HG02678 (cell line): ENCODE data around the gene HMGN1.

Source experiments
- ATAC-seq: cut with Tn5 transposase; IDR thresholded peaks from one replicate; pipeline ENCODE4 v1.9.1; 2021; ENCODE audit warnings: mild to moderate bottlenecking, moderate library complexity; ENCODE audit not compliant: unreplicated experiment

The HMGN1 gene

DNA sequence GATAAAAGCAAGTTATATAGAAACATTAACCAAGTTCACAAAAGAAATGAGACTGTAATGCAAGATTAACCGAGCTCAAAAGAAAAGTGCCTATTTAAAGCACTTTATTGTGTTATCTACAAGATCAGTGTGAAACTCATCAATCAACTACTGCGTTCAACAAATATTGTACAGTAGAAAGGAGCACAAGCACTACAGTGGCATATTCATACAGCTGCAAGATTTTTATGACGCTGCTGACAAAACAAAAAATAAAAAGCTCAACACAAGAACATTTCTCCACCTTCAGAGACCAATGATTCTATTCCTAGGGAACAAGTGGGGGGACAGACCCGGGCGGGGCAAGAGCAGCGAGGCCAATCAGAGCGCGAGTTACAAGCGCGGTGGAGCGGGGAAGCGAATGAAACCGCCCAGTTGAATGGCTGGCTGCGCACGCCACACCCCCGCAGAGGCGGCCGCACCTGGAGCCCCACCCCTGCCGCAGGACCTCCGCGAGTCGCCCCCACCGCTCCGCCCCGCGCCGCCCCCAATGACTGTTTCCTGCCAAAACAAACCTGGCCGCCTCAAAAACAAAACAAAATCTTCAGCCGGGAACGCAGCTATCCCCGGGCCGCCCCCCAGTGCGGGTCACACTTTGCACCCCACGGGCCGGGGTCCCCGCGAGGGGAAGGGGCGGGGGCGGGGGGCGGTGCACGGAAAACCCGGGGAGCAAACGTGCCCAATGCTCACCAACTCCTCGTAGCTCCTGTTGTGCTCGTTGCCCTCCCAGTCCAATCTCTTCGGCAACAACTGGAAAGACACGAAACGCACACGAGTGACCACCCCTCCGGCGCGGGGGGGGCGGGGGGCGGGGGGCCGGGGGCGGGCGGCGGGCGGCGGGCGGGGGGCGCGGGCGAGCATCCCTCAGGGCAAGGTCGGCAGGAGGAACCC lies 36.5 kb downstream of the HMGN1 start:
- ATAC-seq: peak; percentile 75

DNA sequence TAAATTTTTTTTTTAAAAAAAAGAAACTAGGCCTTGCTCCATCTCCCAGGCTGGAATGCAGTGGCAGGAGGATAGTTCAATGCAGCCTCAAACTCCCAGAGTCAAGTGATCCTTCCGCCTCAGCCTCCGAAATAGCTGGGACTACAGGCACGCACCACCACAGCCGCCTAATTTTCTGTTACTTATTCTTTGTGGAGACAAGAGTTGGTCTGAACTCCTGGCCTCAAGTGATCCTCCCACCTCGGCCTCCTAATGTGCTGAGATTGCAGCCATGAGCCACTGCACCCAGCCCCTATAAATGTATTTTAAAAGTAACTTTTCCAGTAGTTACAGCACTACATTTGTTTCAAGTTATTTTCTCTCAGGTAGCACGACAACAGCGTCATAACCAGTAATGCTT lies 37.7 kb downstream of the HMGN1 start:
- no peak for ATAC-seq

DNA sequence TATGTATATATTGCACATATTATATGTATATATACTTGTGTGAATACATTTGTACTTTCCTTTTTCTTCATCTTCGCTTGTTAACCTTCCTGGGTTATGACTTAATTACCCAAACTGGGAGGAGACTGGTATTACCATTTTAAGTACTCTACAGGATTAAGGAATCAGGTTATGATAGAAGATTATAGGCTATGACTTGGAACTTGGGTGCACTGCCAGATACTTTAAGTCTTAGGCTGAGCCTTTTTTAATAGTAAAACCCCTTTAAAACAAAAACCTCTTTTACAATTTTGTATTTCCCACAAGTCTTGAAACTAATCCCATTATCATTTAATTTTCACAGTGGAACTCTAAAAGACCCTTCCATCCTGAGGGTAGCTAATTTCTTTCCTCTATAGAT lies 41.4 kb downstream of the HMGN1 start:
- ATAC-seq: no peak

DNA sequence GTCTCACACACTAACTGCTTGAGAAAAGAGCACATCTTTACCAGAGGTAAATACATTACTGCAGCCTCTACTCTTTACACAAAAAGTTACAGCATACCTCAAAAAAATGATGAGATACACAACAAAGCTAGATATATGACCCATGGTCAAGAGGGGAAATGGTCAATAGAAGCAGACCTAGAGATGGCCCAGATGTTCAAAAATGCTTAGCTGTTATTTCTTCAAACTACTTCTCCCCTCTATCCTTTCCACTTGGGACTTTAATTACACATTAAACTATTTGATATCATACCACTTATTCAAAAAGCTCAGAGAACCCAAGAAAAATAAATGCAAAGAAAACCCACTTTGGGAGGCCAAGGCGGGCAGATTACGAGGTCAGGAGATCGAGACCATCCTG lies 48.3 kb downstream of the HMGN1 start:
- ATAC-seq: no peak

DNA sequence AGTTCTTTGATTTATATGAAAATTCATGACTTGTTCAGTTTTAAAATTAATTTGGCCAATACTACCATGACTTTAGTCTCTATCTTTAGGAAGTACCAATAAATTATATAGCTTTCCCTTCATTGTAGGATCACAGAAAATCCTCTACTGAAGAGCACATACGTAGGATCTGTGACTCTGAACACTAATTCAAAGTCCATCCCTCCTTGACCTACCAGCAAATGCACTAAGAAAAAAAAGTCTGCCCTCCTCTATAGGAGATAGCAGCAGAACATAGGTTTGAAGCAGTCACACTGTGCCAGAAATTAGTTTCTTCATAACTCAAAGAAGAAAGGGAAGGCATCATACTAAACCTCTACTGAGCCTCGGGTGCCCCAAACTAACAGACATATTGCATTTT lies 52.0 kb downstream of the HMGN1 start:
- ATAC-seq: no peak
